HG02884 (cell line): ENCODE measurements around the gene PLEKHG4B.

Source experiments
- ATAC-seq: cut with Tn5 transposase; IDR thresholded peaks from one replicate; pipeline ENCODE4 v1.9.1; 2021; ENCODE audit warnings: mild to moderate bottlenecking, moderate library complexity; ENCODE audit not compliant: unreplicated experiment

Gene PLEKHG4B

DNA sequence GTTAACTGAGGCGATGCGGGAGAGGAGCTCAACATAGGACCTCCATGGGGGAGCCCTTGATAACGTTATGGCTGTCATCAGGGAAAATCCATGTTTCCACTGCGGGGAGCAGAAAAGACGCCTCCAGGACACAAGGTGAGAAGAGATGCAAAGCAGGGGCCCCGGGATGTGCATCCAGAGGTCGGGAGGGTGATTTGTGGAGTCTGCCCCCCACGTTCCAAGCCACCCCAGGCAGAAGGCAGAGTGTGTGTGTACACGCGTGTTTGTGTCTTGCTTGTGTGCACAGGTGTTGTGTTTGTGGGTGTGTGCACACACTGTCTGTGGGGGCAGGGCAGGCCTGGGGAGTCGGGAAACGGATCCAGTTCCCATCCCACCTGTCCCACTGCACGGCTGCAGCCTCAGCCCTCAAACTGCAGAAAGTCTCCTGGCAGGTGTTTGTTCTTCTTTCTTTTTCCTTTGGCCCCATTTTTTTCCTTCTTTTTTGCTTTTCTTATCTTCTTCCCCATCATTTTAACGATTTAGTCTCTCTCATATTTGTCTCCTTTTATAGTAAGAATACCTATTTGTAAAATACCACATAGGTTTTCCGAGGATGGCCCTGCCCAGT is 17.4 kb upstream of the PLEKHG4B start:
- ATAC-seq = no peak

DNA sequence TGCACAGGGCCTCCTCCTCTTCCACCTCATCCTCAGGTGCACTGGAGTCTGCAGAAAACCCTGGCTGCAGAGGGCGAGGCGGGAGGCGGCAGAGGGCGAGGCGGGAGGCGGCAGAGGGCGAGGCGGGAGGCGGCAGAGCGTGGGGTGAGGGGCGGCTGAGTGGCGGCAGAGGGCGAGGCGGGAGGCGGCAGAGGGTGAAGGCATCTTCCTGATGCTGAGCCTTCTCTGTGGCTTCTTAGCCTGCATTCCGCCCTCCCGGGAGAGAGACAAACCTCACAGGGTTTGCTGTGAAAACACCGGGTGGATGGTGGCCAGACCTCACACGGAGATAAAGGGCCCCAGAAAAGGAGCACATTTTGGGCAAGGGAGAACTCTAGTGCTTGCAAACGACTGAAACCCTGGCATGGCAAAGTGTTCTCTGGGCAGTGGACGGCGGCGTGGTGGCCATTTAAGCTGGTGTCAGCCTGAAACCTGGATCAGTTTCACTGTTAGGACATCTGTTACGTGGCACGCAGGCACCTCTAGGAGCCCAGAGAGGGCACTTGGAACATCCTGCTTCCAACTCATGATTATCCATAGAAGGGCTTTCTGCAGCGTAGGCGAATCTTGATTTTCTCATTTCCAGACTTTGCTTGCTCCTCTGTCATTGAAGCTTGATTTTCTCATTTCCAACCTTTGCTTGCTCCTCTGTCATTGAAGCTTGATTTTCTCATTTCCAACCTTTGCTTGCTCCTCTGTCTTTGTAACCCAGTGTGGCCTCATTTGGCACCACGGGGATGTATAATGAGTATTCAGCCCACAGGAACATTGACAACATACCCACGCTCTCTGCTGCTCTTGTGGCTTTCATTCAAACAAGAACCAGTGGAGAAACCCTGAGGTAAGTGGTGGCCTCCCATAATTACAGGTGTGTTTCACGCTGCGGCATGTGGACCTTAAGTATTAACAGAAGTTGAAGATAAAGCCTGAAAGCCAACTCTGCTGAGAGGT is 16.3 kb upstream of the PLEKHG4B start:
- ATAC-seq = no peak

DNA sequence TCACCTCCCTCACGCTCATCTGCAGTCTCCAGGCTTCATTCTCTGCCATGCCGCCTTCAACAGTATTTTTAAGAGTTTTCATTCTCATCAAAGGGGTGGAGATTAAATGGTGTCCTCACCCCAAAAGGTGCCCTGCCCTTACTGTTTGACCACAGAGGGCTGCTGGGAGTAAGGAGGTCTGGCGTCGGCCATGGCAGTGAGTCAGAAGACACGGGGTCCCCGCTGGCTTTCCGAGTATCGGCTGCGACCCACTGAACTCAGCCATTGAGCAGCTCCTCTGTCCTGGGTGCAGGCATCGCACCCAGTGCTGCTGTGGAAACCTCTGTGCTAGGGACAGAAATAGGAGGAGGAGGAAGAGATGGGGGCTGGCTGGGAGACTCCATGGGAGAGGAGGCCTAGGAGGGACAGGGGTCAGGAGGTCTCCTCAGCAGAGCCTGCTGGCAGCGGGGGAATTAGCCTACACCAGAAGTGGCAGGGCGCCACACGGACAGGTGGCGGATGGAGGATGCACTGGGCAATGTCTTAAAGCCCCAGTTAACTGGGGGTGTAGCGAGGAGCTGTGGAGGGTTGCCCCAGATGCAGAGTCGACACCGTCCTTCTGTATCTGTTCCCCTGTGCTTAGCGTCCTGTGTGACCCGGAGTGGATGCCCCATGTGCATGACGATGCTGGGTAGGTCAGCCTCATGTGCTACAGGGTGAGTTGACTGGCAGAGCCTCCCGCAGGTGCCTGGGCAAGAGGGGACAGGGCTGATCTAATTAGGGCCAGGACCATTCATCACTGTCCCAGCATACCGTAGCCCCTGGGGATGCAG is 15.4 kb upstream of the PLEKHG4B start:
- no peak for ATAC-seq

DNA sequence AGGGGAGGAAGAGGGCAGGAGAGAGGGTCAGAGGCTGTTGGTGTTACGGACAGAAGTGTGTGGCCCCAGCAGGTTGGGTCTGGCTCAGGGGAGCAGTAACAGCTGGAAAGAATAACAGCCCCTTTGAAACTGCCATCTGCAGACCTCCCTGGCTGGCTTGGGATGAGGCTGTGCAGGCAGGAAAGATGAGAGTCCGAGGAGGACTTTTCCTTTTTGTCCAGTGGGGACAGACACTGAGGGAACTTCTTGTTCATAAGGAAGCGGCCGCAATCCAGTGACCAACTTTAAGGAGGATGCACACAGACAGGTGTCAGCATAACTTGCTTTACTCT is 14.8 kb upstream of the PLEKHG4B start:
- no peak for ATAC-seq

DNA sequence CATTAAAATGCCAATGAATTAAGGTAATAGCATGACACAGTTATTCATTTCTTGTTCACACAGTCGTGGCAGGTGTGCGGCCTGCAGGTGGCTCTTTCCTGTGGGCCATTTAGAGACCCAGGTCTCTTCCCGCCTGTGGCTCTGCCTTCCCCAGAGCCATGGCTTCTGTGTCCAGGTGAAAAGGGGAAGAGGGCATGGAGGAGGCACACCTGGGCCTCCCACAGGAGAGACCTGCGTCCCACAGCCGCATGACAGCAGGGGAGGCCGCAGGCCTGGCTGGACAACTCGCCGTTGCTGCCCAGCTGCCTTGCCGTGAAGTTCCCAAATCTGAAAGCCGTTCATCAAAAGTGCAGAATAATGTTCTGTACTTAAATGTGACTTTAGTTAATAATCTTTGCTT is 14.4 kb upstream of the PLEKHG4B start:
- no peak for ATAC-seq

DNA sequence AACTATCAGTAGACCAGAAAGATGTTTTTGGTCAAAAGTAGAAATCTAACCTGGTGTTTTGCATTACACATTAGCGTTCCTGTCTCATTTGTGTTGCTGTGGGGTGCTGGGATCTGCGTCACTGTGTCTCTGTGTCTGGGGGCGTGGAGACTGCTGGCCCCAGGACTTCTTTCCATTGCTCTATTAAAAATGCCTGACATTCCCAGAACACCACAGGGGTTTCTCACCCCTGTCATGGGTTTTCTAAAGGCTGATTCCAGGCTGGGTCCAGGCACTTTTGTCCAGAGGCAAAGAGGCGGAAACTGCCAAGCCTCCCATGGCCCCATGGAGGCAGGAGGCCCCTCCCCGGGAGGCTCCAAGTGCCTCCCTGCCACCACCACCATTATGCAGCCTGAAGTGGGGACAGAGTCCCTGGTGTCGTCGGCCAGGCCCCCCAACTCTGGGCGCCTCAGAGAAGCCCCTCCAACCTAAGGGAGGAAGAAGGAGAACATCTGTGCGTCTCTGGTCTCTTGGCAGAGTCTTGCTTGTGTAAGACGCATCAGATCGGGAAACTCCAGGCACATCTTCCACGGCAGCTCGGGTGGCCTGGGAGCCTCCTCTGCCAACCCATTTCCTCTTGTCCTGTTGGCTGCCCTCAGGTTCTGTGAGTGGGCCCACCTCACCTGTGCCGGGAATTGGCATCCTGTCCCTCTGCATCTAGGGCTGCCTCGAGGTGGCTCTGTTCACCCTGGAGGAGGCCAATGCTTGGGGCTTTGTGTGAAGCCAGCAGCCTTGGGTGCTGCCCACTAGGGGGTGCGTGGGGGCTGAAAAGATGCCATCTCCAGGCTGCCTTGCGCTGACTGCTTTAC is 13.8 kb upstream of the PLEKHG4B start:
- no peak for ATAC-seq

DNA sequence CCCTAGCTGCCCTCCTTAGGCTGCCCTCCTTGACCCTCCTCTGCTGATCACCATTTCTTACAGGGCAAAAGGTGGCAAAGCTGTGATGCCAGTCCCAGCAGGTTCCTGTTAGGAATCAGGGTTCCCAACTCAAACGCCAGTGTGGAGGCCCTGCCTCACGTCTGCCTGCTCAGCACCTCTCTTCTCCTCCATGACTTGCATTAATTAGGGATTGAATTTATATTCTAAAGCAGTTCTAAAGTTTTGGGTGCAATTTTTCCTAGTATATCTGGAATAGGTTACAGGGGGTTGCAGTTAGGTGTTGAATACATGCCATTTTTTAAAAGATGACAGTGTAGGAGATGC is 13.2 kb upstream of the PLEKHG4B start:
- ATAC-seq = no peak

DNA sequence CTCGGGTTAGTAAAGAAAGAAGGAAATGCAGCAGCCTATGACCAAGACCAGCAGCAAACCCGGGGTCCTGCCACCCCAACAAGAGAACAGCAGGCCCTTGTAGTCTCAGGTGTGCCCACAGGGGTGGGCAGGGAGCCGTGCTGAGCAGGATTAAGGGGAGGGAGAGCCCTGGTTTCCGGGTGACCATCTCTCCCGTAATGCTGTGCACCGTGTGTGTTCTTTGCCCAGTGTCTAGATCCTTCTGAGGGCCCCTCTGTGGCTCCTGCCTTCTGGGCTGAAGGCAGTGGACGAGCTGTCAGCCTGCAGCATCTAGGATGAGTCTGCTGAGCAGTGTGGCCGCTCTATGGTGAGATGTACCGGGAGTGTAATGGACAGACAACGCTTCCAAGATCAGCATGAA is 12.7 kb upstream of the PLEKHG4B start:
- ATAC-seq = no peak

DNA sequence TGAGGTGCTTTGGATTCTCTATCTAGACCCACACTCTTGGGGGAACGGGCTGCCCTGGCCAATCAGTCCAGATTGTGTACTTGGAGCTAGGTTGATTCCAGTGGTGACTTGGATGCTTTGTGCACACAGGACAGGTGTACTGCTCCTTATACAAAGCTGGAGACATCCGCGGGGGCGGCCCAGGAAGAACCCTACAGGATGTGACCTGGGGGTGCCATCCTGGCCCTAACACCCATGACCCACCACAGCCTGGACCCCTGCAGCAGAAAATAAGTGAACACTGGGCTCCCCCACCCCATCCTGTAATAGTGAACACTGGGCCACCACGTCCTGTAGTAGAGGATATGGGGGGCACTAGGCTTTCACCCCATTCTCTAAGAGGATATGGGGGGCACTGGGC is 12.1 kb upstream of the PLEKHG4B start:
- no peak for ATAC-seq

DNA sequence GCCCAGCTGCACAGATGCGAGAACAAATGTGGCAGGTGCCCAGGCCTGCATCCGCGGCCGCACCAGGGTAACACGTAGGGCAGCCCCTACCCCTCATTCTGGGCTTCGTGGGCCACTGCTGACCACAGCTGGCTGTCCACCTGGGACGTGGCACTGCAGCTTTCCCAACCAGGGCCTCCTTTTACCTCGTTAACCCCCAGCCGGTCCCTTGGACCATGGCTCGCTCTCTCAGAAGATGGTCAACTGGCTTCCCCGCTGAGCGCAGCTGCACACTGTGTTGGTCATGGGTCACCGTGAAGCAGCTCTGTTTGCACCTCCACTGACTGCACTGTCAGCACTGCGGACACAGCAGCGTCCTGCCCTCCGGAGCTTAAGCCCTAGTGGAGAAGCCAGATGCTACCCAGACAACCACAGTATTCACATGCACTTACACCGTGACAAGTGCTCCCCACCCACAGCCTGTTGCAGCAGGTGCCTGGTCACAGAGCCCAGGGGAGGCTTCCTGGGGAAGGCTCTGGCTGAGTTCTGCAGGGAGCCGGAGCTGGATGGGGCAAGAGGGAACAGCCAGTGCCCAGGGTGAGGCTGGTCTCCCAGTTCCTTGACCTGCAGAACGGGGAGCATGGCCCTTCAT is 10.5 kb upstream of the PLEKHG4B start:
- no peak for ATAC-seq

DNA sequence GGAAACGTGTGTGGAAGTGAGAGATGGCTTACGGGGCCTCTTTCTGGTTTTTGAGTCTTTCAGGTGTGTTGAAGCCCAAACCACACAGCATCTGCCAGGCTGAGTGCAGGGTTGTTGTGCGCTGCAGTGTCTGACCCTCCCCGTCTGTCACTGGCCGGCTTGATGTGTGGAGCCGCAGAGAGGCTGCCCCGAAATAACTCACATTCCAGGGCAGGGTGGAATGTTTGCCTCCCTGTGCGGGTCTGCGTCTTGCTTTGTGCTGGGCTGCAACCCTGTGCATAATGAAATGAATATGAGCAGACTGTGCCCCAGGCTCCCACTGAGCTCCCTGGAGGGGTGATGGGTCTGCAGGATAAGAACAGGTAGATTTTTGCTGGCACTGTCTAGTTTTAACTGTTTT is 9.9 kb upstream of the PLEKHG4B start:
- ATAC-seq = no peak

DNA sequence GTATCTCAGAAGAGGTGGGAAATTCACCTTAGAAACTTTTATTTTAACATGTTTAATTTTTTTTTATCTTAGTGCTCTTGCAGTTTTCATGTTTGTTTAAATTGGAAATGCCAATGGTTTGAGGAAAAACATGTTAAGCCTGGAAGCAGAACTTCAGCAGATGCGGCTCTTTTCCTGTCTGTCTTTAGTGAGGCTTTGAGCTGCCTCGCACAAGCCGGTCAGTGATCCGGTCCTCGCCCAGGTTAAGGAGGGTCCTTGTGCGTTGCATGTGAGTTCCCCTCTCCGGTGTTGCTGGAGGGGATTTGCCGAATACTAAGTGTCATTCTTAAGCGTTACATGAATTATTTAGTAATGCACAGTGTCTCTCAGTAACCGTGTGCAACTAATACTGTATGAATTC is 9.4 kb upstream of the PLEKHG4B start:
- ATAC-seq = no peak

DNA sequence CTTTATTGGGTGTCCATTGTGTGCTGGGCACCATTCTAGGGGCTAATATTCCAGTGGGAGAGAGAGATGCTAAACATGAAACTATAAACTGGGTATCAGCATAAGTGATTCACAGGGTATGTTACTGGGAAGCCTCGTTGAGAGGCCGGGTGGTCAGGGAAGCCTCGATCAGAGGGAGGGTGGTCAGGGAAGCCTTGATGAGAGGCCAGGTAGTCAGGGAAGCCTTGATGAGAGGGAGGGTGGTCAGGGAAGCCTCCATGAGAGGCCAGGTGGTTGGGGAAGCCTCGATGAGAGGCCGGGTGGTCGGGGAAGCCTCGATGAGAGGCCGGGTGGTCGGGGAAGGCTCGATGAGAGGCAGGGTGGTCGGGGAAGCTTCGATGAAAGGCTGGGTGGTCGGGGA is 8.9 kb upstream of the PLEKHG4B start:
- no peak for ATAC-seq

DNA sequence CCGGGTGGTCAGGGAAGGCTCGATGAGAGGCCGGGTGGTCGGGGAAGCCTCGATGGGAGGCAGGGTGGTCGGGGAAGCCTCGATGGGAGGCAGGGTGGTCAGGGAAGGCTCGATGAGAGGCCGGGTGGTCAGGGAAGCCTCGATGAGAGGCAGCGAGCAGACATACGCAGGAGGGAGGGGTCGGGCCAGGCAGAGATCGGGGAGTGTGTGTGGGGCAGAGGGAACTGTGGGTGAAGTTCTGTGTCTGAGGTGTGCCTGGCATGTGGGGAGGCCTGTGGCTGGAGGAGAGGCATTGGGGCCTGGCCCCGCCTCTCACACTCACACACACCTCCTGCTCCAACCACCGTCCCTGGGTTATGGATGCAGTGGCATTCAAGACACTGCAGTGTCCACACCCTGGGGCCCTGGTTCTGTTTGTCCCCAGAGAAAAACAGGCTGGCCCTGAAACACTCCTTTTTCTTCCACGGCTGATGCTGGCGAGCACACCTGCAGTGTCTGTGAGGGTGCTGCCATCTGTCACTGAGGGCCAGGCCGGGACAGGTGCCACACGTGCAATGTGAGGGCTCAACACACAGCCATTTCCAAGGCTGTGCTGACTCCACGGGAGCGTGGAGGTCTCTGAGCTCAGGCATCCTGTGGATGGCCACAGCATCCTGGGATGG is 6.5 kb upstream of the PLEKHG4B start:
- ATAC-seq = no peak

DNA sequence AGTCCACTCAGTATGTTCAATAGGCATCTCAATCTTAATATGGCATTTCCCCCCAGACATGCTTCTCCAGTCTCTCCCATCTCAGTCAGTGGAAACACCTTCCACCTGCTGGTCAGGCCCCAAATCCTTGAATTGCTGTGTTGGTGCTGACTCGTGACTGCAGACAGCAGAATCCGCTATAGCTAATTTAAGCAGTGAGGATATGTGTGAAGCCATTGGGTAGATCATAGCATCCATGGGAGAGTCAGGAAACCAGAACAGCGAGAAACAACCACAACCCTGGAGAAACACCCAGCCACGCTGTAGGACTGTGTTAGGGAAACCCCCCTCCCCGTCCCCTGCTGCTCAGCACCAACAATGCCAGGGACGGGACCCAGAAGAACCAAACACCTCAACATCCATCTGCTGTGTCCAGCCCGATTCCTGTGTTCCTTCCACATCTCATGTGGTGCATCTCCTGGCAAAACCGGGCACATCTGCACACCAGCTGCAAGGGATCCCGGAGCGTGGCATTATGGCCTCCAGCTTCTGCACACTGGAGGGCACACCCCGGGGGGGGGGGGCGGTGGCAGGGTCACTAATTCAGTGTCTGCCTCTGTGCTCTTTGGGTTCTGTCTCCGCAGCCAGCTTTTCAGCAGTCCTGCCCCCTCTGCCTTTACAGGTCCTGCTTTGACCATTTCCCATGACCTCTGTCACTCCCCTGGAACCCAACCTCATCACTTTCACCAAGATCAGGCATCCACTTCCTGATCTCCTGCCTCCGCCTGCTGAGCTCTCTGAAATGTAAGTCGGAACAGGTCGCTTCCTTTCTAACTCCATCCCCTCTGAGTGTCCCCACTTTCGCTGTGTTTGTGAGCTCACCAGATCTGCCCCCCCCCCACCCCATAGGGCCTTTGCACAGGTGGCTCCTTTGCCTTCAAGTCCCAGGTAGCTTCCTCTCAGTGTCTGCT is 2.4 kb upstream of the PLEKHG4B start:
- ATAC-seq = no peak

DNA sequence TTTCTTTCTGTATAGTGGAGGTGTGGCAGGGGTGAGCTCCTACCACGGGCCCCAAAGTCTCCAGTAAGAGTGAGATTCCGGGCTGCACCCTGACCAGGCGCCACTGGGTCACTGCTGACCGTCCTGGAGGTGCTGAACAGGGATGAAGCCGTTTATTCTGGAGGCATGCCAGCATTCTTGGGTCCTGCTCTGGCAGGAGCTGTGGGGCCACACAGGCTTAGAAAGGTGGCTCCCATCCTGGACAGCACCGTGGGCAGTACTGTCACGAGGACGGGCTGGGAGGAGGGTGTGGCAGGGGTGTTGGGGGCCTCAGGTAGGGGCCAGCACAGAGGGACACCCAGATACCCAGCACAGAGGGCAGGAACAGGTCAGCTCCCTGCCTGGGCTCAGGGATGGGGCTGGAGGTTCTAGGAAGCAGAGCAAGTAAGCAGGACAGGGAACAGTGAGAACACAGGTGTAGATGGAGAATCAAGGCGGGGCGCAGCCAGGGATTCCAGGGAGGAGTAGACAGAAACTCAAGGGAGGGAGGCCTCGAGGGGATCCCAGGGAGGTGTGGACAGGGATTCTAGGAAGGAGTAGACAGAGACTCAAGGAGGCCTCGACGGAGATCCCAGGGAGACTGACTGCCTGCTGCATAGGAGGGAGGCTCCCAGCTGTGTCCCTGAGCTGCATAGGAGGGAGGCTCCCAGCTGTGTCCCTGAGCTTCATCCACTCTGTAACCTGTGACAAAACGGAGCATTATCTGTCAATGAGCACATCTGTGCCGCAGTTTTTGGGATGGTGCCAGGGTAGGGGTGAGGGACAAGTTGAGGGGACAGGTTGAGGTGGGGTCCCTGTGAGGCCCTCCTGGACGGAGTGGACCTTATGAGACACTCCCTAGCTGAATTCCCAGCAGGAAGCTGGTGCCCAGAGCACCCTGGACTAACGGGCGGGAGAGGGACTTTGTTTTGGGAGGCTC is 1.1 kb upstream of the PLEKHG4B start:
- ATAC-seq = no peak

DNA sequence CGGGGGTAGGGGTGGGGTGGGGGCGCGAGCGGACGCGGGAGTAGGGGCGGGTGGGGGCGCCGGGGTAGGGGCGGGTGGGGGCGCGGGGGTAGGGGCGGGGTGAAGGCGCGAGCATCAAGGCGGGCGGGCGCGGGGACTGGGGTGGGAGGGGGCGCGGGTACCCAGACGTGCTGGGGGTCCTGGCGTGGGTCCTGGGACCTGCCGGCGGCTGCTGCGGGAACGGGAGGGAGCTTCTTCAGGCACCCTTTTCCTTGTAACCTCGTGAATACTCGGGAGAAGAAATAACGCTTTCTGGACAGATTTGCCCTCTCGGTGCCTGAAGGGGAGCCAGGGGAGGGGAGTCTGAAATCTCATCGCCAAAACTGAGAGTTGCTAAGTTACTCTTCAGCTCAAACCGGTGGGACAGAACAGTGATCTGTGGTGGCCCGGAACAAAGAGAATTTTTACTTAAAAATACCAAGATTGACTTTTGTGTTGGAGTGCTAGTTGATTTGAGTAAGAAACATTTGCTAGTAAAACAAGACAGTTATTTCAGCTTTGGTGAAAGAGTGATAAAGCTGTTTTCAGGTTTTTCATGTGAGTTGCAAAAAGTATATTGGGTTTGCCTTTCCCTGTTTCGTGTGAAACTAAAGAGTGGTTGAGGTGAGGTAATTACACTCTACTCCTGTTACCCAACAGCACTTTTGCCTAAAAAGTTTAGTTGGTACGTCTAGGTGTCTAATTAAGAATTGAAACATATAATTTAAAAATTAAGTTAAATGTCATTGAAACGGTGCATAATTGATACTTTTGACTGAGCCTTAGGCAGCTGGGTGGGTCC is 643 bp downstream of the PLEKHG4B start:
- ATAC-seq = no peak
